ENCODE data around the gene NR2C2AP.
"Not testable (repeated sequence)": the region's sequence is repeated elsewhere in the genome, so short reads cannot be mapped to it uniquely, and the experiment has no call there.

The NR2C2AP gene

GRCh38 chr19:19179548-19180441 lies 23.4 kb downstream of the NR2C2AP start:
- DNase-seq: no peak

- DNase-seq: no peak
These were observed 26.3 kb downstream of the NR2C2AP start for GRCh38 chr19:19176950-19177349.

- not testable (repeated sequence) for DNase-seq
These were observed 30.0 kb downstream of the NR2C2AP start for GRCh38 chr19:19173243-19173642.

GRCh38 chr19:19171821-19172532 lies 31.2 kb downstream of the NR2C2AP start:
- DNase-seq: peak; percentile 3

DNA sequence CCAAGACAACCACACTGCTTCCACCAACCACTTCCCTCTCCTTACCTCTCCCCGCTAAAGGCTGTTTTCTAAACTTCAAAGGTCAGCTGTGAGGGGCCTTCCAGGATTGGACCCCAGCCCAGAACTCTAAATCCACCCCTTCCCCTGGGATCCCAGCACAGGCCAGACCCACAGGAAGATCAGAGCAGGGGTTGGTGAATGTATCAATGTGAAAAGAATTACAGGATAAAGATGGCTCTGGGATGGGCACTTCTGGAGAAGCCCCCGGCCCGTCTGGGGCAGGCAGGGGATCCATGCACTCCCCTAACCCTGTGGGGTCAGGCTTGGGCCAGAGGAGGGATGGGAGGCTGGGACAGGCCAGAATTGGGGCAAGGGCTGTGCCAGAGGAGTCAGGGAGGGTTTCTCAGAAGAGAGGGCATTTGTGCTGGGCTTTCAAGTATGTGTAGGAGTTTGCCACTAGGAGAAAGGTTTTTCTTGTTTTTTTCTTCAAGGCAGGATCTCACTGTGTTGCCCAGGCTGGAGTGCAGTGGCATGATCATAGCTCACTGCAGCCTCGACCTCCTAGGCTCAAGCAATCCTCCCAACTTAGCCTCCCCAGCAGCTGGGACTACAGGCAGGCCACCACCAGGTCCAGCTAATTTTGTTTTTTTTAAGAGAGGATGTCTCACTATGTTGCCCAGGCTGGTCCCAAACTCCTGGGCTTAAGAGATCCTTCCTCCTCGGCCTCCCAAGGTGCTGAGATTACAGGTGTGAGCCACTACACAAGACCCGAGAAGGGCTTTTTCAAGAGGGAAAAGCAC lies 32.1 kb downstream of the NR2C2AP start:
- DNase-seq: no peak

DNA sequence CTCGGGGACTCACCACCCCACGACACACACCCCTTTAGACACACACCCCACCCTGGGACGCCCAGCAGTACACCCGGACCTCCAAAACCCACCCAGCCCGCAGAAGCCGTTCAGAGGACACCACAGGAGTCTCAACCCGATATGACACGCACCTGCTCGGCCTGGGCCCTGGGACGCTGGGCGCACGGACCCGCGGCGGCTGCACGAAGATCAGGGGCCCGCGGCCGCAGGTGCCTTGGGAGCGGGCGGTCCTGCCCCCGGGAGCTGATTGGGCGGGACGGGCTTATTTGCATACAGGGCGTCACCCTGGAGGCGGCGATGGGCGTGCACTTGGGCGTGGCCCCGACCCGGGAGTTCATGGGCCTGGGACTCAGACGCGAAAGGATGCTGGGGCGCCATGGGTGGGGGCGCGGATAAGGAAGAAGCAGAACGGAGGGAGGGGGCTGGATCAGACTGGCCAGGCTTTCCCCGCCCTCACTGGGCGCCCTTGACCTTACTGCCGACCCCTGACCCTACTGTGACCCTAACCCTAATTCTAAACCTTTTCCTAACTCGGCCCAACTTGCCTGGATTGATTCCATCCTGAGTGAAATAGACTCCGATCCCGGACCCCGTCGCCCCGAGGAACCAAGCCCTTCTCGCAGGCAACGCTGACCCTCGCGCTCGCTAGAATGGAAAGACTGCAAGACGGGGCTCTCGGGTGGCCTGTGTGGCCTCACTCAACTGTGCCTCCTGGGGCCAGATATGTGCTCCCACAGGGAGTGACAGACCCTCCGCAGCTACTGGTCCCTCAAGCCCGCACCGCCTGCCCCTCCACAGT lies 33.0 kb downstream of the NR2C2AP start, which contains the start of gene MEF2B:
TSS of gene MEF2B (minus strand) at position 211 of the 820 bp plus-strand sequence. CDS start 19,528 bp downstream, outside the sequence.
- peak; percentile 84 for DNase-seq

- DNase-seq: no peak
These were observed 33.8 kb downstream of the NR2C2AP start for GRCh38 chr19:19169236-19170052.

DNA sequence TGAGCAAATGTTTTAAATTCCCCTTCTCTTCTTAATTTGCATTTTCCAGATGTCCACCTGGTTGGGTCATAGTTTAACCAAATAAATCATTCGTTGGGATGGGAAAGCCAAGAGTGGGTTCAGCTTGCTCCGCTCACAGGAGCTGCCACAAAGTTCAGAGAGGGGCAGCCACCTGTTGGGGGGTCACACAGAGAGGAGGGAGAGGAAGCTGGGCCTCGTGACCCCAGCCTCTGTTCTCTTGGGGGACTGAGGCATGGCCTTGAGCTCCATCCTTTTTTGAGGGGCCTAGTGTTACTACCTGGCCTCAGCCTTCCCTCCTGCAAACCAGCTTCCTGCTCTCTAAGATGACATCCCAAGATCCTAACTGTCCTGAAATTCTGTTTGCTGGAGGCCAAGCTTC lies 35.6 kb downstream of the NR2C2AP start:
- DNase-seq: no peak

- DNase-seq: no peak
These were observed 37.8 kb downstream of the NR2C2AP start for GRCh38 chr19:19165396-19165795.

GRCh38 chr19:19162495-19162894 lies 40.7 kb downstream of the NR2C2AP start:
- no peak for DNase-seq

GRCh38 chr19:19160461-19161035 lies 42.7 kb downstream of the NR2C2AP start:
- DNase-seq: no peak

DNA sequence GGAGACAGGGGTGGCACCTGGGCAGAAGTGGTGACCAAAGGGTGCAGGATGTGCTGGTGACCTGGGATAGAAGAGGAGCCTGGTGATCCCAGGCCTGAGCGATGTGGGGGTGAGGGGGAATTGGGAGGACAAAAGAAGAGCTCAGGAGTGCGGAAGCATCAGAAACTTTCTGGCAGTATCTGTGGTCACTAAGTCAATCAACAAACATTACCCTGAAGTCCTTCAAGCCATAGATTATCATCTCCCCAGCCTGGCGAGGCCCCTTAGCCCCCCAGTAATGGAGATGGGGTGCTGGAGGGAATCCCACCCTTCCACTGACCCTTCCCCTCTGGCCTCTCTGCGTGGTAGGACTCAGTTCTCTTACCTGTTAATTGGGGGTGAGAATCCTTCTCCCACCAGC lies 43.7 kb downstream of the NR2C2AP start:
- DNase-seq: no peak

DNA sequence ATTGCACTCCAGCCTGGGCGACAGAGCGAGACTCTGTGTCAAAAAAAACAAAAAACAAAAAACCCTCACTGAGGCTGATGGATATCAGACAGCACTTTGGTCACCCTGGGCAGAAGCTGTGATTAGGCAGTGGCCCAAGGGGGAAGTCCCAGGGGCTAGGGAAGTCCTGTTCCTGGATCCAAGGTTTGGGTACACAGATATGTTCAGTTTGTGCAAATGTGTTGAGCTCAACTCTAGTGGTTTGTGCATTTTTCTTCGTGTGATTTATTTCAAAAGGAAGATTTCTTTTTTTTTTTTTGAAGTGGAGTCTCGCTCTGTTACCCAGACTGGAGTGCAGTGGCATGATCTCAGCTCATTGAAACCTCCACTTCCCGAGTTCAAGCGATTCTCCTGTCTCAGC lies 45.4 kb downstream of the NR2C2AP start:
- no peak for DNase-seq

- no peak for DNase-seq
These were observed 47.6 kb downstream of the NR2C2AP start for GRCh38 chr19:19155495-19156219.

GRCh38 chr19:19154768-19155494 lies 48.3 kb downstream of the NR2C2AP start:
- no peak for DNase-seq

DNA sequence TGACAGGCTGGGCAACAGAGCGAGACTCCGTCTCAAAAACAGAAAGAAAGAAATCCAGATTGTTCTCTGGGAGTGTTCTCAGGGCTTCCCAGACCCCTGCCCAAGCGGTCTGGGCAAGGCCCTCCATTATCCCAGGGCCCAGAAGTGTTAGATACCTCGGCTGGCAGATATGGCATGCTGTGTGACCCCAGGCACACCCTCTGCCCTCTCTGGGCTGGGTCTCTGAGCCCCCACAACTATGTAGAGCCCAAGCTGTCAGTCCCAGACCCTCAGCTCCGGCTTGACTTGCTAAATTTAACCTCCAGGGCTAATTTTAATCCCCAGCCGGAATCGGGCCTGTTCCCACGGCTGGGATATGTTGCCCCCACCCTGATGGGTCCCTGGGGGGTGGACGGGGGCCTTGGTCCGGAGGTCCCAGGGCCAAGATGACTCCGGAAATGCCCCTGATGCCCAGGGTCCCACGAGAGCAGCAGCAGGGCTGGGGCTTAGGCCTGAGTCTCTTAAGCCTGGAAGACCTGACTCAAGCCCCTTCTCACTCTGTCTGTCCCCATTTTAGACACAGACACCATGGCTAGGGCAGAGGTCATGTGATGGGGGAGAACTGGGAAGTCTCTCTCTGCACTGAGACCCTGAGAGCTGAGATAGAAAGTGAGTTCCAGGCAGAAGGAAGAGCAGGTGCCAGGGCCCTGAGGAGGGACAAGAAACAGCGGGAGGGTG lies 50.4 kb downstream of the NR2C2AP start:
- no peak for DNase-seq

GRCh38 chr19:19151418-19151817 lies 51.8 kb downstream of the NR2C2AP start:
- DNase-seq: no peak
